GM18951 (cell line): ENCODE measurements around the gene LRCH1.

Experiments
- POLR2A ChIP-seq: IDR thresholded peaks from 4 replicates; pipeline ENCODE4 v1.6.1; 2011; ENCODE audit warnings: mild to moderate bottlenecking; ENCODE audit not compliant: insufficient read length, insufficient read depth; ENCODE audit errors: extremely low read depth
- in situ Hi-C: fragments of 300-500 bp; cut with MboI; formaldehyde crosslinking; loops from one replicate; pipeline ENCODE4 v1.12.0; 2022; ENCODE audit warnings: low sequenced_read_pairs, mixed read lengths, inconsistent platforms; ENCODE audit not compliant: unreplicated experiment

LRCH1 gene

DNA sequence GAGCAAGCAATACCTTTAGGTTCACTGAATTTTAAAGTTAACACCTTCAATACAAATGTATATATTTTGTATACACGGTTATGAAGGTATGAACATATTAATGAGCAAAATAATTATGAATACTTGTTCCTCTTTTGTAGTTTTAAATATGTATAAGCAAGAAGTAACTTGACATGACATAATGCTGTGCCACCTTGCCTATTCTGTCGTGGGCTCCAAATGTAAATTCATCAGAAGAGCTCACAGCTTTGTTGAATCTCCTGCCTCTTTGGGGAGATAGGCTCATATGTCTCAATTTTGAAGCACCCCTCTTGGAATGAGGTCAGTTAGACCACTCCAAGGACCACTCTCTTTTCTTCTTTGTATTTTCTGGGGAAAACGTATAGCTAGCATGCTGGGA, 59.3 kb downstream of the LRCH1 start:
- no peak for TF ChIP-seq POLR2A
- in situ Hi-C loops = no loop called here

DNA sequence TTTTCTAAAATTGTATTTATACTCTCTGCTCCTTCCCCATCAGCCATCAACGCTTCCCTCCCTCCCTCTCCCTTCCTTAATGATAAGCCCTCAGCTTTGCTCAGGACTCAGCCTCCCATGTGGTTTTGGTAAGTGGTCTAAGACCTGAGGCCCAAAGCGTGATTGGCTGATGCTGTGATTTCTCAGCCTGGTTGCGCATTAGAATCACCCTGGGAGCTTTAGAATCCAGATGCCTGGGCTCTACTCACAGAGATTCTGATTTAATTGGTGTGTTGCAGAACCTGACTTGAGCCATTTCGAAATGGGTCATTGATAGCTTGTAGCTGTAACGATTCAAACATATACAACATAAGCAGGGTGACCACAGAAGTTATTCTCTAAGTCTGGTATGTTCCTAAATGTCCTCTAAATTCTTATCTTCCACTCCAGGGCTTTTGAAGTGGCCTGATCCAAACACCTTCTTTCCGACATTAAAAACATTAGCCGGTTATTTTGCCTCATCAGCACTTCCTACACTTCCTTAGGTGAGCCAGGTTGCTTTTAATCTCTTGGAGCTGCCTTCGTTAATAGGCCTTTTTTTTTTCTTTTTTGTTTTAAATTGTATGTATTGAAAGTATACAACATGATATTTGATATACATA, 60.6 kb downstream of the LRCH1 start:
- no peak for TF ChIP-seq POLR2A
- in situ Hi-C loops = no loop called here

DNA sequence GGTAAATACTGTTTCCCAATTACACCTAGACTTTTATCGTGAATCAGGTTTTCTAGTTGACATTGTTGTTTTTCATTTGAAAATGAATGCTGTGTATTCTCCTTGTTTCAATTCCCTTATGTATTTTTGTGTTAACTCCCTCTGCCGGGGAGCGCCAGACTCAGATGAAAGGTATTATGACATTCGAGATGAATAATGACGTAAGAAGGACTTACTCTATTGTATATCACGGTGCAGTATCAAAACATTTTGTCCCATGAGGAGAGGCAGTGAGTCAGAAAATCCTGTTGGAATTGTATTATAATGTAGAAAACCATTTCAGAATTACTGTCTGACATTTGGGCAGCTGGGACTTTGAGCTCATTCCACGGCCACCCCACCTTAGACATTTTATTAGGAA, 61.6 kb downstream of the LRCH1 start:
- no peak for TF ChIP-seq POLR2A
- in situ Hi-C loops = no loop called here

- in situ Hi-C loops = no loop called here
- no peak for TF ChIP-seq POLR2A
Observed at GRCh38 chr13:46615888-46616531, 63.0 kb downstream of the LRCH1 start.

DNA sequence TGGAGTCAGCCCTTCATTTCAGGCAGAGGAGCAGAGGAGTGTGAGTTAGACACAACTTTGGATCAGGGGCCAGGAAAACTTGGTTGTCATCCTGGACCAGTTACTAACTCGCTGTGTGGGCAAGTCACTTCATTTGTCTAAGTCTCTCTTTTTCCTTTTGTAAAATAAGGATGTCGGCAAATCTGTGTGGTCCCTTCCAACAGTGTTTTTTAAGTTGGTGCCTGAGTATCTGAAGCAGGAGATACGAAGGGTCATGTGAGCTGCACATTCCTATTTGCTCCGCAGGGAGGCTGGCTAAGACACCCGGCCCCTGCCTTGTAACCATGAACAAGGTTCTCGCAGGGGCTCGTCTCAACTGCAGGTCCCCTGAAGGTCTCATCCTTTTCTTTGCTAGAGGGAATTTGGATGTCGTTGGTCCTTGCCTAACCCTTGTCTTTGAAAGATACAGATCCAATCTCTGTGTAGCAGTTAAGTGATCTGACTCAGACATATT, 64.3 kb downstream of the LRCH1 start:
- in situ Hi-C loops = no loop called here
- no peak for TF ChIP-seq POLR2A

DNA sequence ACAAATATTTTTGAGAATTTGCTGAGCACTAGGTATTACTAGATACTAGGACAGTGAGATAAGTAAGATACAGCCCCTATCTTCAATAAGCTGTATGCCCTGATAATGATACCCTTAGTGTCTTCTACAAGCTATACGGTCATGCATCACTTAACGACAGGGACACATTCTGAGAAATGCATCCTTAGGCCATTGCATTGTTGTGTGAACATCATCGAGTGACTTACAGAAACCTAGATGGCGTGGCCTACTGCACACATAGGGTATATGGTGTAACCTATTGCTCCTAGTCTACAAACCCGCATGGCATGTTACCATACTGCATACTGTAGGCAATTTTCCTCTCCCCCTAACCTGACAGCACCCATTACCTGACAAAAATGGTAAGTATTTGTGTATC, 64.9 kb downstream of the LRCH1 start:
- in situ Hi-C loops = no loop called here
- TF ChIP-seq POLR2A = no peak

DNA sequence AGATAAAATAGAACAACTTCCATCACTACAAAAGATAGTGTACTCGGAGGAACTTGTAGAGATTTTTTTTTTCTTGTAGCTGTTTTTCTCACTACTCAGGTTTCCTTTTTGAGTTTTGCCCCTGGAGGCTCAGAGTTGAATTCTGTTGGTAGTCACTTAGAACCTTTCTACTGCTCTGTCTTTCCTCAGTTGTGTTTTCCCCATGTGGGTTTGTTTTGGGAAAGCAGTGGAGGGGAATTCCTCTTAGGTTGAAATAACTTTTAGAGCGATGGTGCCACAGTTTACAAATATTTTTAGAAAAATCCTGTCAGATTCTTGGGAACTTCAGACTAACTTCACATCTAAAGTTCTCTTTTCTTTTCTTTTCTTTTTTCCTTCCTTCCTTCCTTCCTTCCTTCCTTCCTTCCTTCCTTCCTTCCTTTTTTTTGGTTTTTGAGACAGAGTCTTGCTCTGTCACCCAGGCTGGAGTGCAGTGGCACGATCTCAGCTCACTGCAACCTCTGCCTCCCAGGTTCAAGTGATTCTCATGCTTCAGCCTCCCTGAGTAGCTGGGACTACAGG, 65.8 kb downstream of the LRCH1 start:
- in situ Hi-C loops = no loop called here
- TF ChIP-seq POLR2A = no peak

- TF ChIP-seq POLR2A = no peak
- in situ Hi-C loops = no loop called here
Observed at GRCh38 chr13:46620029-46620428, 67.1 kb downstream of the LRCH1 start.

GRCh38 chr13:46620471-46620870, 67.5 kb downstream of the LRCH1 start:
- in situ Hi-C loops = no loop called here

DNA sequence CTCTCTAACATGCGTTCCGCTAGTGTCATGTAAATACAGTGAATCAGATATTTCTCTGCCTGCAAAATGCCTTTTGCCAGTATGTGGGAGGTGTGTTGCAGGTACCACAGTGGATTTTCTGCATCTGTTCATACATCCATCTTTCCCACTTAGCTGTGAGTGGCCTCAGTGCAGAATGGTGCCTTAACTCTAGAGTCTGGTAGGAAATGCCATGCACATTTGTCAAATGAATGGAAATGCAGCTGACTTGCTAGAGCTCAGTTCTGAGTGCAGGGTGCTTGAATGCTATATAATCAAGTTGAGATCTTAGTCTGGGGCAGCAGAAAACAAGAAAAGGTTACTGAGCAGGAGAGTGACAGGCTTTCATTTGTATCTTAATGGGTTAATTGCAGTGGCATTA, 68.2 kb downstream of the LRCH1 start:
- TF ChIP-seq POLR2A = no peak
- in situ Hi-C loops = no loop called here

More at GRCh38 chr13:46620471-46620870, 67.5 kb downstream of the LRCH1 start:
- TF ChIP-seq POLR2A = no peak

DNA sequence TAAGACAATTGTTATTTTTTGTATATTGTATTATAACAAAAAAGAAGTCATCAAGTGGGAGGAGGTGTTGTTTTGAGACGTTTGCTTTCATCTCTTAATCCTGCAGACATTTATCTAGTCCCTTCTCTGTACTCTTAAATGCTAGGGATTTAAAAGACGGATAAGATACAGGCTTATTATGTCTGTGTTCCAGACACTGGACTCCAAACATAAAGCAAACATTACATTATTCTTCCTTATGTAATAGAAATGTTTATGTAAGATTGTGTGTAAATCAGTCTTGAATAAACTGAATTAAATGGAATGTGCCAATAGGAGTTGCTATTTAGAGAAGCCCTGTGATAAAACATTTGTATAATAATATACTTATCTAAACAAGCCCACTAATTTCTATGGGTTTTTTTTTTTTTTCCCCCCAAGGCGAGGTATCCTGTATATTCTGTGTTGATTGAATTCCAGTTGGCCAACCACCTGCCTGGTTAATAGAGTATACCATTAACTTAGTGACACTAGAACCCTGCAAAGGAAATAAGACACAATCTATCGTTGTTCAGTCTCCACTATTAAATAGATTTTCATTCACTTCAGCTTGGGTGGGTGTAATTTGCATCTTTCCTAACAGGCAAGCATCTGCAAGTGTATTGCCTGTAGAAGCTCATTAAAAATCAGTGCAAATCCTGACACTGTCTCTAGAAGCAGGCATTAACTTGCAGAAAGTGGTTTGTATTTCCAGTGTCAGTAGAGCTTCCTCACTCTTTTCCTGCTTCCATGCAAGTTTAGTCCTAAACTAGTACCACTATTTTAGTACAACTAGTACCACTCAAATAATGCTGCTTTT, 69.0 kb downstream of the LRCH1 start:
- in situ Hi-C loops = no loop called here
- no peak for TF ChIP-seq POLR2A

DNA sequence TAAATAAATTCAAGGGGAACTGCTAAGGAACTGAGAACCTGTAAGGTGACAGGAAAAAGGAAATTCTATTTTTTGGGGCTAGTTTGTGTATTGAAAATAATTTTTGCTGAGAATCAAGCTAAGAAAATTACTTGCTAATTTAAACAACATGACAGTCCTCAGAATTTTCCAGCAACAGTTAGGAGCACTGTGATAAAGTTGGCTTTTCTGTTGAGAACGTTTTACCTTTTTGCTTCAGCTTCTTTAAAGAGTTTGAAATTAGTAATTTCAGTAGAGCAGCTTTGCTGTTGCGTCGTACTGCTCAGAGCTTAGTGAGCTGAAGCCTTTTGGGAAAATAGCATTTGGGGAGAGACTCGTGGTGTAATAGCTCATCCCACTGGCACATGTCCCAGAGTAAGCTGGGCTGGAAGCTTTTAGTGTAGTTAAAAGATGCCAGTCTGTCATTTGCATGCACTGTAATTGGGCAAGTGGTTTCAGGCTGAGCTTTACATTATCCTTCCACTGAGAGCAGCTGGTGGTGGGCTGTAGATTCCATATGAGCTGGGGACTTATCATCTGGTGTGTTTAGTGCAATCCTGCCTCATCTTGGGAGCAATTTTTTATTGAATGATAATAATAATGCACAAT, 69.8 kb downstream of the LRCH1 start:
- no peak for TF ChIP-seq POLR2A
- in situ Hi-C loops = no loop called here

- no peak for TF ChIP-seq POLR2A
- in situ Hi-C loops = no loop called here
Observed at GRCh38 chr13:46624353-46624752, 71.4 kb downstream of the LRCH1 start.
